ENCODE data around the gene UBTD2.
A peak's percentile ranks its signal among the peaks of the same experiment; 100 is the strongest.
"Not testable (repeated sequence)": the region's sequence is repeated elsewhere in the genome, so short reads cannot be mapped to it uniquely, and the experiment has no call there.

UBTD2 gene

GRCh38 chr5:172294831-172295230 lies 11.3 kb upstream of the UBTD2 start:
- no peak overlapping the region for H2AFZ ChIP-seq (ENCODE audit: insufficient read depth, low read length, poor library complexity)
- H3K27ac ChIP-seq (ENCODE audit: low read depth, low read length) = no peak overlapping the region
- H3K79me1 ChIP-seq (ENCODE audit: low read length) = peaks cover 5% of the 10 kb centered on the region
- no peaks in the 10 kb centered on the region for H3K36me3 ChIP-seq (ENCODE audit: control insufficient read depth in 1 of 2, insufficient read depth in 2 of 2, low read length in 2 of 2)
- no peak overlapping the region for H4K12ac ChIP-seq (ENCODE audit: low read depth, low read length)
- H3K4me2 ChIP-seq (ENCODE audit: low read length) = no peak overlapping the region
- H4K91ac ChIP-seq (ENCODE audit: low read depth, low read length) = no peak overlapping the region
- H3K14ac ChIP-seq (ENCODE audit: low read length) = no peak overlapping the region
- H3K23ac ChIP-seq (ENCODE audit: low read length) = no peak overlapping the region
- no peak overlapping the region for H2BK5ac ChIP-seq (ENCODE audit: low read depth, low read length, poor library complexity)
- H3K79me2 ChIP-seq (ENCODE audit: control insufficient read depth, insufficient read depth, low read length, poor library complexity) = no peaks in the 10 kb centered on the region
- H3K4ac ChIP-seq (ENCODE audit: low read depth, low read length) = no peak overlapping the region
- H3K4me3 ChIP-seq (ENCODE audit: low read depth, low read length) = no peak overlapping the region
- no peaks in the 10 kb centered on the region for H3K27me3 ChIP-seq (ENCODE audit: insufficient read depth, low read length)
- H2BK12ac ChIP-seq (ENCODE audit: low read length) = no peak overlapping the region
- no peaks in the 10 kb centered on the region for H3K9me3 ChIP-seq (ENCODE audit: insufficient read depth, low read depth, low read length)
- no peak overlapping the region for H4K8ac ChIP-seq (ENCODE audit: low read depth, low read length)
- no peak overlapping the region for H3K9ac ChIP-seq (ENCODE audit: low read length)
- no peak for DNase-seq
- H3K18ac ChIP-seq (ENCODE audit: low read length) = no peak overlapping the region
- H2BK120ac ChIP-seq (ENCODE audit: insufficient read depth, low read length, poor library complexity) = no peak overlapping the region
- H2AK5ac ChIP-seq (ENCODE audit: low read length) = no peak overlapping the region
- H3K4me1 ChIP-seq (ENCODE audit: control insufficient read depth in 1 of 2, insufficient read depth in 2 of 2, low read length in 2 of 2) = peaks cover 4 to 5% of the 10 kb centered on the region in 2 experiments

- Histone ChIP-seq H3K79me2 (ENCODE audit: control insufficient read depth, insufficient read depth, low read length, poor library complexity) (no peaks in the 10 kb centered on the region), H3K4me2 (ENCODE audit: low read length) (no peak overlapping the region), H4K12ac (ENCODE audit: low read depth, low read length) (no peak overlapping the region), H3K79me1 (ENCODE audit: low read length) (peaks cover 5% of the 10 kb centered on the region), H3K36me3 (ENCODE audit: control insufficient read depth in 1 of 2, insufficient read depth in 2 of 2, low read length in 2 of 2) (no peaks in the 10 kb centered on the region), H3K9me3 (ENCODE audit: insufficient read depth, low read depth, low read length) (no peaks in the 10 kb centered on the region), H3K18ac (ENCODE audit: low read length) (no peak overlapping the region), H3K4me3 (ENCODE audit: low read depth, low read length) (no peak overlapping the region), H4K8ac (ENCODE audit: low read depth, low read length) (no peak overlapping the region), H3K9ac (ENCODE audit: low read length) (no peak overlapping the region), H2AFZ (ENCODE audit: insufficient read depth, low read length, poor library complexity) (no peak overlapping the region), H3K27me3 (ENCODE audit: insufficient read depth, low read length) (no peaks in the 10 kb centered on the region), H2AK5ac (ENCODE audit: low read length) (no peak overlapping the region), H3K14ac (ENCODE audit: low read length) (no peak overlapping the region), H2BK12ac (ENCODE audit: low read length) (peak overlapping the region; percentile 73), H3K23ac (ENCODE audit: low read length) (no peak overlapping the region), H3K27ac (ENCODE audit: low read depth, low read length) (no peak overlapping the region), H2BK5ac (ENCODE audit: low read depth, low read length, poor library complexity) (no peak overlapping the region), H4K91ac (ENCODE audit: low read depth, low read length) (peak overlapping the region; percentile 55), H3K4me1 (ENCODE audit: control insufficient read depth in 1 of 2, insufficient read depth in 2 of 2, low read length in 2 of 2) (peaks cover 4 to 5% of the 10 kb centered on the region in 2 experiments), H2BK120ac (ENCODE audit: insufficient read depth, low read length, poor library complexity) (no peak overlapping the region), H3K4ac (ENCODE audit: low read depth, low read length) (no peak overlapping the region)
- DNase-seq = no peak
- no CpG with 5 or more reads among the region's 2 CpGs for WGBS (ENCODE audit: extremely low coverage, insufficient coverage, insufficient read length)
Measured at GRCh38 chr5:172293745-172294342, 10.3 kb upstream of the UBTD2 start.

- Histone ChIP-seq H2AK5ac (ENCODE audit: low read length) (no peak overlapping the region), H3K4ac (ENCODE audit: low read depth, low read length) (no peak overlapping the region), H4K91ac (ENCODE audit: low read depth, low read length) (no peak overlapping the region), H3K14ac (ENCODE audit: low read length) (peak overlapping the region; percentile 15), H3K27me3 (ENCODE audit: insufficient read depth, low read length) (no peaks in the 10 kb centered on the region), H3K79me2 (ENCODE audit: control insufficient read depth, insufficient read depth, low read length, poor library complexity) (no peaks in the 10 kb centered on the region), H3K9ac (ENCODE audit: low read length) (no peak overlapping the region), H3K36me3 (ENCODE audit: control insufficient read depth in 1 of 2, insufficient read depth in 2 of 2, low read length in 2 of 2) (no peaks in the 10 kb centered on the region), H3K4me2 (ENCODE audit: low read length) (no peak overlapping the region), H2BK5ac (ENCODE audit: low read depth, low read length, poor library complexity) (no peak overlapping the region), H3K9me3 (ENCODE audit: insufficient read depth, low read depth, low read length) (no peaks in the 10 kb centered on the region), H3K23ac (ENCODE audit: low read length) (no peak overlapping the region), H2BK120ac (ENCODE audit: insufficient read depth, low read length, poor library complexity) (no peak overlapping the region), H4K8ac (ENCODE audit: low read depth, low read length) (peak overlapping the region; percentile 44), H3K79me1 (ENCODE audit: low read length) (peaks cover 5% of the 10 kb centered on the region), H4K12ac (ENCODE audit: low read depth, low read length) (peak overlapping the region; percentile 60), H2BK12ac (ENCODE audit: low read length) (peak overlapping the region; percentile 44), H3K27ac (ENCODE audit: low read depth, low read length) (no peak overlapping the region), H2AFZ (ENCODE audit: insufficient read depth, low read length, poor library complexity) (no peak overlapping the region), H3K4me1 (ENCODE audit: control insufficient read depth in 1 of 2, insufficient read depth in 2 of 2, low read length in 2 of 2) (peaks cover 4 to 5% of the 10 kb centered on the region in 2 experiments), H3K4me3 (ENCODE audit: low read depth, low read length) (no peak overlapping the region), H3K18ac (ENCODE audit: low read length) (no peak overlapping the region)
- no CpG with 5 or more reads among the region's 5 CpGs for WGBS (ENCODE audit: extremely low coverage, insufficient coverage, insufficient read length)
- peak; percentile 57 to 82 for DNase-seq
Measured at GRCh38 chr5:172293054-172293744, 9.6 kb upstream of the UBTD2 start.

- not testable (repeated sequence) for H3K27ac ChIP-seq (ENCODE audit: low read depth, low read length); H3K18ac ChIP-seq (ENCODE audit: low read length); H2BK120ac ChIP-seq (ENCODE audit: insufficient read depth, low read length, poor library complexity); H2BK5ac ChIP-seq (ENCODE audit: low read depth, low read length, poor library complexity); H3K4me2 ChIP-seq (ENCODE audit: low read length); H2AK5ac ChIP-seq (ENCODE audit: low read length); H3K4me1 ChIP-seq (ENCODE audit: control insufficient read depth in 1 of 2, insufficient read depth in 2 of 2, low read length in 2 of 2); H3K79me2 ChIP-seq (ENCODE audit: control insufficient read depth, insufficient read depth, low read length, poor library complexity); H3K23ac ChIP-seq (ENCODE audit: low read length); H3K79me1 ChIP-seq (ENCODE audit: low read length); H4K8ac ChIP-seq (ENCODE audit: low read depth, low read length); H3K36me3 ChIP-seq (ENCODE audit: control insufficient read depth in 1 of 2, insufficient read depth in 2 of 2, low read length in 2 of 2); H2AFZ ChIP-seq (ENCODE audit: insufficient read depth, low read length, poor library complexity); H3K9me3 ChIP-seq (ENCODE audit: insufficient read depth, low read depth, low read length); H3K14ac ChIP-seq (ENCODE audit: low read length); H4K91ac ChIP-seq (ENCODE audit: low read depth, low read length); H4K12ac ChIP-seq (ENCODE audit: low read depth, low read length); H3K27me3 ChIP-seq (ENCODE audit: insufficient read depth, low read length); DNase-seq; H3K4ac ChIP-seq (ENCODE audit: low read depth, low read length); H3K4me3 ChIP-seq (ENCODE audit: low read depth, low read length); H3K9ac ChIP-seq (ENCODE audit: low read length); H2BK12ac ChIP-seq (ENCODE audit: low read length)
- no CpG with 5 or more reads among the region's 5 CpGs for WGBS (ENCODE audit: extremely low coverage, insufficient coverage, insufficient read length)
Measured at GRCh38 chr5:172291837-172292236, 8.3 kb upstream of the UBTD2 start.
